Astrocyte (in vitro differentiated cells and primary cell): ENCODE measurements around the gene TRMT44. TPM values are rescaled to one million over a fixed set of nuclear protein-coding genes. Genes with fewer than 3 reads are reported as not detected.

ENCODE experiments used
- DNase-seq: peaks from one replicate; pipeline ENCODE4 v3.0.0-alpha.2; 2010; ENCODE audit warnings: low read depth
- FAIRE-seq: peaks from 2 replicates; lab custom pipeline; 2011; peaks lifted over from hg19 to GRCh38; lab: Jason Lieb, UNC
- H2AFZ ChIP-seq: 2 replicates; pipeline ENCODE4 v1.6.0; 2012; ENCODE audit warnings: low read depth, low read length, inconsistent platforms
- H3K27ac ChIP-seq: 2 replicates; pipeline ENCODE4 v1.5.1; 2011; ENCODE audit warnings: low read depth, low read length, inconsistent platforms
- H3K27me3 ChIP-seq: 2 replicates; pipeline ENCODE4 v1.6.0; 2011; ENCODE audit warnings: low read length, inconsistent platforms; ENCODE audit not compliant: insufficient read depth
- H3K36me3 ChIP-seq: 2 replicates; pipeline ENCODE4 v1.5.1; 2011; ENCODE audit warnings: low read length, inconsistent platforms; ENCODE audit not compliant: insufficient read depth
- H3K4me1 ChIP-seq: 2 replicates; pipeline ENCODE4 v1.5.1; 2011; ENCODE audit warnings: low read length, inconsistent platforms; ENCODE audit not compliant: insufficient read depth
- H3K4me2 ChIP-seq: 2 replicates; pipeline ENCODE4 v1.6.0; 2012; ENCODE audit warnings: low read length, inconsistent platforms
- H3K4me3 ChIP-seq: 2 replicates; pipeline ENCODE4 v1.5.1; 2011; ENCODE audit warnings: low read depth, mild to moderate bottlenecking, low read length, inconsistent platforms; ENCODE audit not compliant: insufficient read depth
- H3K79me2 ChIP-seq: 2 replicates; pipeline ENCODE4 v1.6.0; 2012; ENCODE audit warnings: mild to moderate bottlenecking, low read length, inconsistent platforms; ENCODE audit not compliant: insufficient read depth
- H3K9ac ChIP-seq: 2 replicates; pipeline ENCODE4 v1.6.0; 2012; ENCODE audit warnings: mild to moderate bottlenecking, low read length, inconsistent platforms
- H3K9me3 ChIP-seq: 2 replicates; pipeline ENCODE4 v1.5.1; 2012; ENCODE audit warnings: low read depth, mild to moderate bottlenecking, low read length, inconsistent platforms; ENCODE audit not compliant: insufficient read depth
- H4K20me1 ChIP-seq: 2 replicates; pipeline ENCODE4 v1.6.0; 2012; ENCODE audit warnings: low read length, inconsistent platforms; ENCODE audit not compliant: insufficient read depth
- H3K27ac Mint-ChIP-seq: one replicate; pipeline ENCODE4 v1.8.0; 2021; ENCODE audit warnings: mild to moderate bottlenecking, mixed read lengths; ENCODE audit not compliant: unreplicated experiment
- H3K27me3 Mint-ChIP-seq: one replicate; pipeline ENCODE4 v1.8.0; 2021; ENCODE audit warnings: low read depth, mixed read lengths; ENCODE audit not compliant: unreplicated experiment
- H3K36me3 Mint-ChIP-seq: one replicate; pipeline ENCODE4 v1.8.0; 2021; ENCODE audit warnings: low read depth, mixed read lengths; ENCODE audit not compliant: unreplicated experiment
- H3K4me1 Mint-ChIP-seq: one replicate; pipeline ENCODE4 v1.8.0; 2021; ENCODE audit warnings: low read depth, mixed read lengths; ENCODE audit not compliant: unreplicated experiment
- H3K4me3 Mint-ChIP-seq: one replicate; pipeline ENCODE4 v1.8.0; 2021; ENCODE audit warnings: mild to moderate bottlenecking, moderate library complexity, mixed read lengths; ENCODE audit not compliant: unreplicated experiment
- H3K9me3 Mint-ChIP-seq: one replicate; pipeline ENCODE4 v1.8.0; 2021; ENCODE audit warnings: mild to moderate bottlenecking, mixed read lengths; ENCODE audit not compliant: unreplicated experiment
- EZH2 ChIP-seq: IDR thresholded peaks from 2 replicates; pipeline ENCODE4 v1.6.1; 2012; ENCODE audit warnings: mild to moderate bottlenecking, low read length, inconsistent platforms; ENCODE audit not compliant: insufficient read depth
- total RNA-seq: library from RNA; stranded (reverse); gene quantifications from 2 replicates; pipeline ENCODE4 v1.2.1, GENCODE V29; 2021
- TF ChIP-seq, protein P1 (sequence below): IDR thresholded peaks from 2 replicates; pipeline ENCODE4 v1.5.1; 2011; ENCODE audit warnings: low read depth, mild to moderate bottlenecking, inconsistent platforms, low read length, moderate library complexity; ENCODE audit not compliant: insufficient read depth

TRMT44 gene
- total RNA-seq, 1 donor from 2014 or later, result 18.0 TPM

DNA sequence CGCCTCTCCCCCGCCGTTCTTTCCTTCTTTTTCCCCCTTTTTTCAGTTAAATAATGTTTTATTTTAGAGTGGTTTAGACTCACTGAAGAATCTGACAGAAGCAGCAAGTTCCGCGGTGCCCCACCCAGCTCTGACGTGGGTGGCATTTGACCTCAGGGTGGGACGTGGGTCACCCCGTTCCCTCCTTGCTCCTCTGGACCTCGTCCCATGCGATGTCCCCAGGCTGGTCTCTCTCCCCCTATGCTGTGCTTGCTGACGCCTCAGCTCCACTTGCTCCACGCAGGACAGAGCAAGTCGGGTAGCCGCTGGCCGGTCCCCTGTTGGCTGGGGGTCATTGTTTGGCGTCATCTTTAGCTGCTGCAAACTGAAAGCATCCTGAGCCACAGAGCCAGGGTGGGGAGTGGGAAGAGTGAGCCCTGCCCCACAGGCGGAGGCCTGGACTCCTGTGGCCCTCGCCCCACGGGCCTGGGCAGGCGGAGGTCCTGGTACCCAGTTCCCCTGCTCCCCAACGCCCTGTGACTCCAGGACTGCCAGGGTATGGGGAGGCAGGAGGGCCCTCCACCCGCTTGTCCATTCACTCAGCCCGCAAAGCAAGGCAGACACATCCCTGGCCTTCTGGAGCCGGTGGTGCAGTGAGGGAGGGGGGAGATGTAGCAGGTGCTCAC lies 30.8 kb downstream of the TRMT44 start:
- Histone ChIP-seq H3K36me3 (peaks cover 7% of the 10 kb centered on the region), H3K4me2 (no peak overlapping the region), H3K4me1 (peaks cover 25% of the 10 kb centered on the region), H3K9me3 (no peaks in the 10 kb centered on the region), H4K20me1 (peaks cover 49% of the 10 kb centered on the region), H3K79me2 (no peaks in the 10 kb centered on the region), H3K27ac (no peak overlapping the region), H3K4me3 (no peak overlapping the region), H3K9ac (no peak overlapping the region), H3K27me3 (no peaks in the 10 kb centered on the region), H2AFZ (no peak overlapping the region)
- Mint-ChIP-seq H3K9me3 (no peaks in the 10 kb centered on the region), H3K4me3 (no peak overlapping the region), H3K27ac (no peak overlapping the region), H3K27me3 (no peaks in the 10 kb centered on the region), H3K36me3 (peaks cover 14% of the 10 kb centered on the region), H3K4me1 (peaks cover 21% of the 10 kb centered on the region)
- no peak for TF ChIP-seq EZH2
- TF ChIP-seq, protein P1, sequence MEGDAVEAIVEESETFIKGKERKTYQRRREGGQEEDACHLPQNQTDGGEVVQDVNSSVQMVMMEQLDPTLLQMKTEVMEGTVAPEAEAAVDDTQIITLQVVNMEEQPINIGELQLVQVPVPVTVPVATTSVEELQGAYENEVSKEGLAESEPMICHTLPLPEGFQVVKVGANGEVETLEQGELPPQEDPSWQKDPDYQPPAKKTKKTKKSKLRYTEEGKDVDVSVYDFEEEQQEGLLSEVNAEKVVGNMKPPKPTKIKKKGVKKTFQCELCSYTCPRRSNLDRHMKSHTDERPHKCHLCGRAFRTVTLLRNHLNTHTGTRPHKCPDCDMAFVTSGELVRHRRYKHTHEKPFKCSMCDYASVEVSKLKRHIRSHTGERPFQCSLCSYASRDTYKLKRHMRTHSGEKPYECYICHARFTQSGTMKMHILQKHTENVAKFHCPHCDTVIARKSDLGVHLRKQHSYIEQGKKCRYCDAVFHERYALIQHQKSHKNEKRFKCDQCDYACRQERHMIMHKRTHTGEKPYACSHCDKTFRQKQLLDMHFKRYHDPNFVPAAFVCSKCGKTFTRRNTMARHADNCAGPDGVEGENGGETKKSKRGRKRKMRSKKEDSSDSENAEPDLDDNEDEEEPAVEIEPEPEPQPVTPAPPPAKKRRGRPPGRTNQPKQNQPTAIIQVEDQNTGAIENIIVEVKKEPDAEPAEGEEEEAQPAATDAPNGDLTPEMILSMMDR, result no peak
- no peak for FAIRE-seq
- no peak for DNase-seq

DNA sequence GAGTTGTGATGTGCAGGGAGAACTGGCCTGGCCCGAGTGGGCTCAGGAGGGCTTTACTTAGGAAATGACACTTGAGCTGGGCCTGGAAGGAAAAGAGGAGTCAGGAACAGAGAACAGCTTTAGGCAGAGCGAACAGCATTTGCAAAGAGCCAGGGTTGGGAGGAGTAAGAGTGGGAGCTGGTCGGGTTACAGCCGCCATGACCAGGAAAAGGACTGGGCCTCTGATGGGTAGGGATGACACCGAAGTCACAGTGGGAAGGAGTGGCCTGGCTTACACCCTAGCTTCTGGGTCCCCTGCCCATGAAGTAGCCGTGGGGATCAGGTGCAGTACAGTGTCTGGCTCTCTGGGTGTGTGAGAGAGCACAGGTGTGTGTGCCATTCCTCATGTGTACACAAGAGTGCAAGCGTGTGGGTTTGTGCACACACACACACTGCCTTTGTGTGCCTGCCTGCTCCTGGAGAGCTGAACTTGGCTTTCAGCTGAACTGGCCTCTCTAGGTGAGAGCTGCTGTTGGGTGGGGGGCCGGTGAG lies 31.6 kb downstream of the TRMT44 start:
- TF ChIP-seq EZH2, result no peak
- TF ChIP-seq, protein P1, result no peak

DNA sequence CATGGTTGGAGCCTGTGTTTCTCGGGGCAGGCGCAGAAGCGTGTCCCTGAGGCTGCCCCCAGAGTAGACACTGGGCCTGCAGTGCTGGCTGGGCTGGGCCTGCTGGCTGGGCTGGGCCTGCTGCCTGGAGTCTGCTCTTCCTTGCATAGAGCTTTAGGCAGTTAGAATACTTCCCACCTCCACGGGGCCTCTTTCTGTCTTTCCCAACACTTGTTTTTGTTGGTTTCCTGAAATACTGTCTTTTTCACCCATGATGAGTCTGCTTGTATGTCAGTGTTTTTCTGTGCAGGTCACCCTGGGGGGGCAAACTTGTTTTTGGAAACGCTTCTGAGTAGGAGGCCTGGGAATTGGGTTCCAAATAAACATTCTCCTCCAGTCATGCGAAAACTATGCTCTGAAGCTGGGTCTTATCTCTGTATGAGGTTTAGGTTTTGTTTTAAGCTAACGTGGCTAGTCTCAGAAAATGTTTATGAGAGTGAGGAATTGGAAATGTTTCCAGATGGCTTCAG lies 32.2 kb downstream of the TRMT44 start:
- H3K9me3 Mint-ChIP-seq, result no peaks in the 10 kb centered on the region
- no peaks in the 10 kb centered on the region for H3K9me3 ChIP-seq
- peaks cover 46% of the 10 kb centered on the region for H4K20me1 ChIP-seq
- peak overlapping the region; percentile 2 for H3K4me3 ChIP-seq
- H3K27ac ChIP-seq, result peak overlapping the region; percentile 77
- H3K79me2 ChIP-seq, result no peaks in the 10 kb centered on the region
- H3K27me3 ChIP-seq, result no peaks in the 10 kb centered on the region
- H3K9ac ChIP-seq, result peak overlapping the region; percentile 70
- no peaks in the 10 kb centered on the region for H3K27me3 Mint-ChIP-seq
- no peak overlapping the region for H2AFZ ChIP-seq
- H3K4me1 Mint-ChIP-seq, result peaks cover 21% of the 10 kb centered on the region
- H3K4me2 ChIP-seq, result peak overlapping the region; percentile 67
- peak overlapping the region; percentile 85 for H3K27ac Mint-ChIP-seq
- DNase-seq (peak; percentile 96), FAIRE-seq (peak; percentile 98)
- H3K36me3 ChIP-seq, result peaks cover 7% of the 10 kb centered on the region
- H3K36me3 Mint-ChIP-seq, result peaks cover 14% of the 10 kb centered on the region
- TF ChIP-seq, protein P1, result no peak
- TF ChIP-seq EZH2, result no peak
- peaks cover 25% of the 10 kb centered on the region for H3K4me1 ChIP-seq
- H3K4me3 Mint-ChIP-seq, result no peak overlapping the region

More for the DNA sequence above, 31.6 kb downstream of the TRMT44 start:
- peak overlapping the region; percentile 77 for H3K27ac ChIP-seq
- peaks cover 7% of the 10 kb centered on the region for H3K36me3 ChIP-seq
- no peaks in the 10 kb centered on the region for H3K9me3 Mint-ChIP-seq
- peaks cover 21% of the 10 kb centered on the region for H3K4me1 Mint-ChIP-seq
- no peaks in the 10 kb centered on the region for H3K27me3 Mint-ChIP-seq
- peak overlapping the region; percentile 2 for H3K4me3 ChIP-seq
- peak overlapping the region; percentile 70 for H3K9ac ChIP-seq
- peak overlapping the region; percentile 85 for H3K27ac Mint-ChIP-seq
- no peak overlapping the region for H2AFZ ChIP-seq
- H3K36me3 Mint-ChIP-seq, result peaks cover 14% of the 10 kb centered on the region
- FAIRE-seq (no peak), DNase-seq (no peak)
- H3K4me3 Mint-ChIP-seq, result no peak overlapping the region
- H3K27me3 ChIP-seq, result no peaks in the 10 kb centered on the region
- peak overlapping the region; percentile 67 for H3K4me2 ChIP-seq
- H3K4me1 ChIP-seq, result peaks cover 25% of the 10 kb centered on the region
- H3K79me2 ChIP-seq, result no peaks in the 10 kb centered on the region
- peaks cover 49% of the 10 kb centered on the region for H4K20me1 ChIP-seq
- no peaks in the 10 kb centered on the region for H3K9me3 ChIP-seq
